ENCODE data around the gene TFEB.
"Not testable (repeated sequence)": the region's sequence is repeated elsewhere in the genome, so short reads cannot be mapped to it uniquely, and the experiment has no call there.

The TFEB gene

DNA sequence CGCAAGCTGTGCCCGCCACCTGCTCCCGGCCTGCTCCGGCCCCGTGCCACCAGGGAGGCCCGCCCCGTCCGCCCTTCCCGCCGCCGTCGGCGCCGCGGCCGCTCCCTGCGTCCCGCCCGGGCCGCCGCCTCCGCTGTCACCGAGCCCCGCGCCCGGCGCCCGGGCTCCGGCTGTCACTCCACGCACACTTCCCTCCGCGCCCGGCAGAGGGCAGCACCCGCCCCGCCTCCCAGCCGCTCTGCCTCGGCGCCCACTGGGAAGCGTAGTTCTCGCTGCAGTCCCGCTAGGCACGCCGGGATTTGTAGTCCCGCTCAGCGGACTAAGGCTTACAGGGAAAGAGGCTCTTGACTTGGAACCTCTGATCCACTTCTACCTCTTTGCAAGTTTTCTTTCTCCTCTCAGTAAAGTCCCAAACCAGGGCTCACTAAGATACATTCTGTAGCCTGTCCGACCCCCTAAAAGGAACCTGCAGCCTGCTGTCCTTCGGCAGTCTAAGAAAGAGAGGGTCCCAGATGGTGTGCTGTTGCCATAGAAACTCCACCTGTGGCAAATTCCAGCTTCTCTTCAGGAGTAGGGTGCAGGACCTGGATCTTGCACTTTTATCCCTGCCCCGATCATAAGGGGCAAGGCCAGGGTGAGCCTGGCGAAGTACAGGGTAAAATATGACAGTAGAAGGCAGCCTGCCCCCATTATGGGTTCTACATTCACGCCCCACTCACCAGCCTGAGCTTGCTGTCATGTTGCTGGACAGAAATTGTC is at the start of gene TFEB:
TFEB (minus strand) TSS at position 182 of the 759 bp plus-strand sequence. CDS start 44,395 bp downstream, outside the sequence.
- FAIRE-seq: no peak

DNA sequence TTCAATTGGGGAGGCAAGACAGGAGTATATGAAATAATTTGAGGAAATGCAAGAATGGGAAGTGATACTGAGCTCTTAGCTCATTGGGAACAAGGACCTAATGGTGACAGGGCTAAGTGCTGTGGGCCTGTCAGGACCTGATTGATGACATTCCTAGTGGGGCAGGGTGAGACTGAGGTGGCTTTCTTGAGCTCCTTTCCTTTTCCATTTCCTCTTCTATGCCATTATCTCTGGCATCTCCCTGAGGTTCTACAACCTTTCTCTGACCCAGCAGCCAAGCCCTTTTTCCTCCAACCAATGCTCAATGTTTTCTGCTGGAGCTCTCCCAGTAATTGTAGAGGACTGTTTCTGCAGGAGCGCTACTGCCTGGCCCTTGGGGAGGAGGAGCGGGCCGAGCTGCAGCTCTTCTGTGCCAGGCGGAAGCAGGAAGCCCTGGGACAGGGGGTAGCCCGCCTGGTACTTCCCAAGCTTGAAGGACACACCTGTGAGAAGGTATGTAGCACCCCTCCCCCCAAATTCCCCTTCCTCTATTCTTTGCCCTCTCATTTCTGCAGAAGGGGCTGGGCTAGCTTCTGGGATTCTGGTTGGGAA is 49.3 kb upstream of the TFEB start:
- FAIRE-seq: no peak

DNA sequence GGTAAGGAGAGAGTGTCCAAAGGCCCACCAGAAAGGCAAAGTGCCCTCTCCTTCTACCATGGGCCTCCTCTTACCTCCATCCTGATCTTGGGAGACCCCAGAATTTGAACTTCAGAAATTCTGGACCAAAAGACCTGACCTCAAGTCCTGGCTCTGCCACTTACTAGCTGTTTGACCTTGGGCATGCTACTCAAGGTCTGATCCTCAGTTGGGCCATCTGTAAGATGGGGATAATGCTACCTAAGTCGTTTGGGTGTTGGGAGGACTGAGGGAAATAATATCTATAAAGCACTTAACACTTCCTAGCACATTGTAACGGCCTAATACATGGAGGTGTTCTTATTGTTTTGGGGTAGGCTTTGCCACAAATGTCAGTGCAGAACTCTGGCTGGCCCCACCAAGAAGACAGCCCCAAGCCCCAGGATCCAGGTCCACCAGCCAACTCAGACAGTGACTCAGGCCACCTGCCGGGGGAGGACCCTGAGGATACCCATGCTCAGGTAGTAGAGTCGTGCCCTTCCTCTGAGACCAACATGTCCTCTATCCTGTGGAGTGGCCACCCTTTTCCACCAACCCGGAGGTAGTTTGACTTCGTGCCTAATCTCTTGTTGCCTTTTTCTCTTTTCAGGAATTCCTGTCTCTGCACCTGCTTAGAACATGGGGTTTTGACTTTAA is 47.8 kb upstream of the TFEB start:
- no peak for FAIRE-seq

DNA sequence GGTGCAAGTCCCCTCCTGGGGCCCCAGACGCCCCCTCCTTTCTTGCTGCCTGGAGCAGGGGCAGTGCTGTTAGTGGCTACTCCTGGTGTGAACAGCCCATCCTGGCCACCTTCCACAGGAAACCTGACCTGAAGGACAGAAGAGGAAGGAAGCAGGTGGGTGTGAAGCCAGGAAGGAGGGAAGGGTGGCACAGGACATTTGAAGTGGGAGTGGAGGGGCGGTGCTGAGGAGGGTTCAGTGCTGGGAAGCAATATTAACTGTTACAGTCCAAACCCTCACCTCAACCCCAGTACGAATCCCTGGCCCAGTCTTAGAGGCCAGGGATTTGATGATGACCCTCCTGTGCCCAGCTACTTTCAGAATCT is 45.9 kb upstream of the TFEB start:
- no peak for FAIRE-seq

DNA sequence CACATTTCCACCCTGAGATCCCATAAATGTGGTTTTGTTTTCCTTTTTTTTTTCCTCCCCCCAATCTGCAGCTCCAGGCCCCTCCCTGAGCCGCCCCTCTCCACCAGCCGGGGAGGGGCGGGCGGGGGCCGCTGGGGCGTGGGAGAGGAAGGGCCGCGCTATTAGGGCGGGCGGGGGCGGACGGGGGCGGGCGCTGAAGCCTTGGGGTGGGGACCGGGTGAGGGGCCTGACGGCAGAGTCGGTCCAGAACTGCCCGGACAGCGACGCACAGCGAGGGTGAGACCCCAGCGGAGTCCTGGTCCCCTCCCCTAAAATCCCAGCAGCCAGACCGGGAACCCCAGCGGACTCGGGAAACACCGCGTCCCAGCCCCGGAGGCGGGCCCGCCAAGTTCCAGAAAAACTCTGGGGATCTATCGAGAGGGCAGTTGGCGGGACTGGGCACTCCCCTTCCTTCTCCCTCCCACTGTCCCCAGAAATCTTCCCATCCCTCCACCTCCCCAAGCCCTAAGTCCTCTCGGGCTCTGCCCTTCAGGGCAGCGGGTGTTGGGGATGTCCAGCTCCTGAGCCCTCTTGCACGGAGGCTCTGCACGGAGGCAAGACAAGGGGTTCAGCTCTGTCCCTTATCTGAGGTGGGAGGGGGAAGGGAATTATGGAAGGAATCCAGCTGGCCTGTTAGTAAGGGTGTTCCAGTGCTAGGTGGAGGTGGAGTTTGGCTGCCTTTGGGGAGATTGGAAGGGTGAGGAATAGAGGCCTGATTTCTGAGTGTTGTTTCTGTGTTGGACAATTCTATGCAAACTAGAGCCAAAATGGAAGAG is 45.4 kb upstream of the TFEB start, which contains the start of gene PRICKLE4:
PRICKLE4 (plus strand) TSS at position 232 of the 815 bp plus-strand sequence. CDS start 2,692 bp downstream, outside the sequence.
- FAIRE-seq: no peak

- FAIRE-seq: no peak
These were observed 44.6 kb upstream of the TFEB start, which contains the start of gene FRS3 for GRCh38 chr6:41779788-41780550. TSS of gene FRS3 (minus strand) at chr6:41779900. CDS start at chr6:41776987, 2,913 bp downstream.

DNA sequence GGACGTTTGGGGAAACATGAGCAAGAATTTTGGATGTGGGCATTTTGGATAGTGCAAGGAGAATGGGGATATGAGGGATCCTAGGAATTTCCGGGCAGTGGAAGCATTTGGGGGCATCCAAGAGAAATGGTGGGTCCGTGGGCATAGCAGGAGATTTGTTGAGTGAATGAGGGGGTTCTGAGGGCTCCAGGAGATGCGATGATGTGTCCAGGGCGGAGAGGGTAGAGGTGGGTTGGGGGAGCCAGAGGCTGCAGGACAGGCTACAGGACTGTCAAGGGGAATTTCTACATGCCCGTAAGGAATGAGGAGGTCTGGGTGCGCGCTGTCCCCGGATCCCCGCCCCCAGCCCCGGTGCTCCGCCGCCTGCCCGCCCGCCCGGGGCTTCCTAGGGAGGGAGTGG is 43.9 kb upstream of the TFEB start:
- no peak for FAIRE-seq

- no peak for FAIRE-seq
These were observed 43.5 kb upstream of the TFEB start for GRCh38 chr6:41778895-41779294.

- FAIRE-seq: no peak
These were observed 42.3 kb upstream of the TFEB start for GRCh38 chr6:41777551-41778285.

GRCh38 chr6:41775293-41775882 is 40.0 kb upstream of the TFEB start:
- FAIRE-seq: no peak

DNA sequence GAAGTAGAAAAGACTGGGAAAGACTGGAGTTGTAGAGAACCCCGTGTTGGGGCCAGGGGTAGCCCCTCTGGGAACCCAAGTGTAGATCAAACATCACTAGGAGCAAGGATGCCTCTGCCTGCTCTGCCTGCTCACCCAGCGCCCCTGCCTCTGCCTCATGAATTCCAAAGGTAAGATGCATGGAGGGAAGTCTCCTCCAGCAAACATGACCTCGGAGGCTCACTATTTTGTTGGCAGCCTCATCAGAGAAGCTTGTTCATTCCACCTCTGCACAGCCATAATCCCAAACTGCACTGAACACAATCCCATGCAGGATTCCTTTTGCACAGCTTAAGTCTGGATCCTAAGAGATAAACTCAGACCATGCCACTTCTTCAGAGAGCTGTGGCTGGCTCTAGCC is 39.4 kb upstream of the TFEB start:
- FAIRE-seq: no peak

- no peak for FAIRE-seq
These were observed 35.9 kb upstream of the TFEB start for GRCh38 chr6:41771058-41771983.

- no peak for FAIRE-seq
These were observed 35.1 kb upstream of the TFEB start for GRCh38 chr6:41770381-41771057.

GRCh38 chr6:41769376-41769775 is 34.0 kb upstream of the TFEB start:
- no peak for FAIRE-seq

DNA sequence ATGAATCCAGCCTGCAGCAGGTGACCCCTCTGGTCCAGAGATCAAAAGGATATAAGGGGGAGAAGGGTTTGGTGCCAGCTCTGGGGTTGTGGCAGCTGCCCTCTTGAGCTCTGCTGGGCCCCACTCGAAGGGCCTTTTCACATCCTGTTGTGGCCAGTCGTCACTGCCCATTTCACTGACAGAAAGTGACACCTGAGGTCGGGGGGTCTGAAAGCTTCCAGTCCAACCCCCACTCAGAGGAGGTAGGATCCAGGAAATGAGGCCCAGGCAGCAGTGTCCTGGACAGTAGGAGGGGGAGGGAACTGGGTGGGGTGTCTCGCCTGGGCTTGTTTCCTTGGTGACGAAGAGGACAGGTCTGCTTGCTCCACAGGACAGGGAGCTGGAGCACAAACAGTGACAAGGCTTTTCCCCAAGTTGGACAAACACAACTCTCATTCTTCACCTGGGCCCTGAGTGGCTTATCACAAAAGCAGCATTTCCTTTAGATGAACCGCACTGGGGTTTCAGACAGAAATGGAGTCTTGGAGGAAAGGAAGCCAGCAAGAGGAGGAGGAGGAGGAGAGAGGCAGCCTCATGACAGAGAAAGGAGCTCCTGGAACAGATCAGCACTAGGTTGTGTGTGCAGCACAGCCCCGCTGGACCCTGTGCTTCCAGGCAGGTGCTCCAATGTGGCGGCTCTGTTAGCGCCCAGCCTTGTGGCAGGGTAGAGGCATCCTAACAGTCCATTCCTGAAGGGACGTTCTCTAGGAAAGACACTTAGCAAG is 33.3 kb upstream of the TFEB start:
- no peak for FAIRE-seq

DNA sequence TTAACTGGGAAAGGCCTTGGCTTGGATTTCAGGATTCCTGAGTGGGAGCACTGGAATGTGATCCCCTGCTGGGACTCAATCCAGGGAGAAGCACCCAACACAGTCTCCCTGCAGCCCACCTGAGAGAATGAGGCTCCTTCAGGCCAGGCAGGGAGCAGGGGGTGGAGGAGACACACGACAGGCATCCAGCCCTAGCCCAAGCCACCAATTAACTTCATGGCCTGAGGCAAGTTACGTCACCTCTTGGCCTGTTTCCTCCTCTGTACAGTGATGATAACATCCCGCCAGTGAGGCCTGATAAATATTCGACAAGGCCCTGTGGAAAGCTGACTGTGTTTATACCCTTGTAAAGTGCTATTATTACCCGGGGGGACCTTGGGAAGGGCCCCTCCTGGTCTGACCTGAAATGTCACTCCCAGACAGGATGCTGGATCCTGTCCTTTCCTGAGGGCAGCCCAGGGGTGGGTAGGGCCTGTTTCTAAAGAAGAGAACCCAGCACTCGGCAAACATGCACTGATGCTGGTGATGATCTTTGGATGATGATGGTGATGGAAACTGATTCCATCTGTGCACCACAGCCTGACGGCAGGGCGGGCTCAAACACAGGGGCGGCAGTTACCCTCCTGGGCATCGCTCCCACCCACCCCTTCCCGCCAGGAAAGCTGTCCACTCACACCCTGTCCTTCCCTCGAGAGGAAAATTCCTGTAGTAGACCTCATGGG is 31.9 kb upstream of the TFEB start:
- no peak for FAIRE-seq

DNA sequence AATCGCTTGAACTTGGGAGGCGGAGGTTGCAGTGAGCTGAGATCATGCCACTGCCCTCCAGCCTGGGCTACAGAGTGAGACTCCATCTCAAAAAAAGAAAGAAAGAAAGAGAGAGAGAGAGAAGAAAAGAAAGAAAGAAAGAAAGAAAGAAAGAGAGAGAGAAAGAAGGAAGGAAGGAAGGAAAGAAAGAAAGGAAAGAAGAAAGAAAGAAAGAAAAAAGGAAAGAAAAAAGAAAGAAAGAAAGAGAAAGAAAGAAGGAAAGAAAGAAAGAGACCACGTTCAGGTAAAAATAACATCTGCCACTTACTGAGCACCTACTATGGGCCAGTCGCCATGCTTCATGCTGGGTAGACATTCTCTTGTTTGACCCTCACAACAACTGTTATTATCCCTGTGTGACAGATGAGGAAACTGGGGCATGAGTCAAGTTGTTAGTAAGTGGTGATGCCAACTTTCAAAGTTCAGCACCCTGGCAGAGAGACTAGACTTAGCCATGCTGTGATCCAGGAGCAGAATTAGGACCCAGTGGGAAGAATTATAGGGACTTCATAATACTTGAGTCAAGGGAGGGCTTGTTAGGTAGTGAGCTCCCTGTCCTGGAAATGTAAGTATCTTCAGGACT is 30.7 kb upstream of the TFEB start:
- not testable (repeated sequence) for FAIRE-seq
